Fibroblast of villous mesenchyme (primary cell): ENCODE results near the gene SLC8A1. TPM values are rescaled to one million over a fixed set of nuclear protein-coding genes. Genes with fewer than 3 reads are reported as not detected.

Source experiments
- DNase-seq: peaks from one replicate; pipeline ENCODE4 v3.0.0-alpha.2; 2010; ENCODE audit warnings: low read depth
- H3K4me3 ChIP-seq: 2 replicates; pipeline ENCODE4 v1.5.1; 2011; ENCODE audit warnings: low read depth, mild to moderate bottlenecking, low read length
- total RNA-seq: library from RNA; depleted of rRNA; stranded (reverse); fragments of >200 nt; gene quantifications from 2 replicates; pipeline ENCODE4 v1.2.3, GENCODE V29; 2012
- TF ChIP-seq, protein P1 (sequence below): IDR thresholded peaks from 2 replicates; pipeline ENCODE4 v1.5.1; 2012; ENCODE audit warnings: low read depth, mild to moderate bottlenecking, low read length; ENCODE audit not compliant: insufficient read depth

Gene SLC8A1
- total RNA-seq, 1 donor = 98.9 TPM

- peak; percentile 62 for DNase-seq
- TF ChIP-seq, protein P1, sequence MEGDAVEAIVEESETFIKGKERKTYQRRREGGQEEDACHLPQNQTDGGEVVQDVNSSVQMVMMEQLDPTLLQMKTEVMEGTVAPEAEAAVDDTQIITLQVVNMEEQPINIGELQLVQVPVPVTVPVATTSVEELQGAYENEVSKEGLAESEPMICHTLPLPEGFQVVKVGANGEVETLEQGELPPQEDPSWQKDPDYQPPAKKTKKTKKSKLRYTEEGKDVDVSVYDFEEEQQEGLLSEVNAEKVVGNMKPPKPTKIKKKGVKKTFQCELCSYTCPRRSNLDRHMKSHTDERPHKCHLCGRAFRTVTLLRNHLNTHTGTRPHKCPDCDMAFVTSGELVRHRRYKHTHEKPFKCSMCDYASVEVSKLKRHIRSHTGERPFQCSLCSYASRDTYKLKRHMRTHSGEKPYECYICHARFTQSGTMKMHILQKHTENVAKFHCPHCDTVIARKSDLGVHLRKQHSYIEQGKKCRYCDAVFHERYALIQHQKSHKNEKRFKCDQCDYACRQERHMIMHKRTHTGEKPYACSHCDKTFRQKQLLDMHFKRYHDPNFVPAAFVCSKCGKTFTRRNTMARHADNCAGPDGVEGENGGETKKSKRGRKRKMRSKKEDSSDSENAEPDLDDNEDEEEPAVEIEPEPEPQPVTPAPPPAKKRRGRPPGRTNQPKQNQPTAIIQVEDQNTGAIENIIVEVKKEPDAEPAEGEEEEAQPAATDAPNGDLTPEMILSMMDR = no peak
- H3K4me3 ChIP-seq = no peak overlapping the region
Observed at GRCh38 chr2:40372283-40372985, 79.5 kb downstream of the SLC8A1 start.

- DNase-seq = peak; percentile 63
- no peak overlapping the region for H3K4me3 ChIP-seq
- TF ChIP-seq, protein P1 = no peak
Observed at GRCh38 chr2:40371525-40372282, 80.2 kb downstream of the SLC8A1 start.

DNA sequence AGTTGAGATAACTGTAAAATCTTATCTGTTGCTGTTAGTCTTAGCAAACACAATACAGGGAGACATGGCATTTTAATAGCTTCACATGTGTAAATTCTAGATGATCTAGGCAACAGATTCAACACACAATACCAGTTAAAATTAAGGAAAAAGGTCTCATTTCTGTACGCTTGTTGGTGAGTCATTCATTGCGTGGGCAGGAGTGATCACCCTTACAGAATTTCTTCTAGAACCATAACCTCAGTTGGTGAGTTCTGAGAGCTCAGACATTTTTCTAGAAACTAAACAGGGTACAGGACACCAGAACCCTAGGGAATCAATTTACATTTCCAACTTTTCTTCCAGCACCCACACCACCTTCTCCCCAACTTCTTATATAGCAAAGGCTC is 81.9 kb downstream of the SLC8A1 start:
- peak; percentile 43 for DNase-seq

DNA sequence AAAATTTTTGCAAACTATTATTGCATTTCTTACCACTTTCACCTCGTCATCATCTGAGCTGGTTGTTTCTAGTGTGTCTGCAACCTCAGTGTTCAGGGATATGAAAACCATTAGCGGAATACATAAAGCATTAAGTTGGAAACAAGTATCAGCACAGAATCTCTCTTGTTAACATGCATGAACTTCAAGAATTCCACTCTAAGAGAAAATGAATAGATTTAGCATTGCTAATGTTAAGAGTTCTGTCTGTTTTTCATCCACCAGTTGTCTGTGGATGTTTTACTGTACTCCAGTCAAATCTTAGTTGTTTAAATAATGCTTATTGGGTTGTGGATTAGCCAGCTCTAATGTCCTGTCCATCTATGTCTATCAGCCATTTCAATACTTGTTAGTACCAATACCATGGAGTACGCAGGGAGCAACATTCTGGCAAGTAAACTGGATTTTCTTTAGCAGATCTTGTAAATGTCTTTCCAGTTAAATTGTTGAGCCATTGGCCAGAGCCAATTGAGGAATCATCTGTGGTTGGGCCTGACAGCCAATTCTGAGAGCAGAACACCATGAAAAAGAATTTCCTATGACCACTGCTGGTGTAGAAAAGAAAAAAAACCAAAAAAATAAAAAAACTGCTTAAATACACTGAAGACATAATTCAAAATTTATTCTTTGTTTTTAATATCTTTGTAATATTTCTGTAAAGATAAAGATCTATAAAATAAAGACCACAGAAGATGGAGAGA is 82.5 kb downstream of the SLC8A1 start:
- H3K4me3 ChIP-seq = no peak overlapping the region
- DNase-seq = no peak
- TF ChIP-seq, protein P1 = no peak

More for the DNA sequence above, 81.9 kb downstream of the SLC8A1 start:
- TF ChIP-seq, protein P1 = no peak
- H3K4me3 ChIP-seq = no peak overlapping the region

- H3K4me3 ChIP-seq = no peak overlapping the region
- DNase-seq = peak; percentile 27
- TF ChIP-seq, protein P1 = no peak
Observed at GRCh38 chr2:40367652-40368051, 84.2 kb downstream of the SLC8A1 start.

DNA sequence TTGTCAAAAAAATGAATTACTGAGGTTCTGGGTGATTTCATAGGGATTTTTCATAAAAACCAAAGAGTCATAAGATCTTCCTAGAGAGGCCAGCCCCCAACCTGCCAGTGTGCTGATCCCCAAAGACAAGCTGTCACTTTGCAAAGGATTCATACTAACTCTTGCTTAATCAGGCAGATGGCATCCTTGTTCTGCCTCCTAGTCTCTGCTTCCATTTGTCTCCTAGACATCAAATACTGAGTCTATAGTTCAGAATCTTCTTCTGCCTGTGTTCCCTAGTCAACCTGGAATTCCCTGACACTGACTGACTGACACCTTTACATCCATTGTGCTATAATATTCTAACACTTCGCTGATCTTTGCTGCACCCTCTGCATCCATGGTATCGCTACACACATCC is 84.9 kb downstream of the SLC8A1 start:
- TF ChIP-seq, protein P1 = no peak
- H3K4me3 ChIP-seq = no peak overlapping the region
- DNase-seq = no peak
